ENCODE data around the gene SEL1L3. TPM values are rescaled to one million over a fixed set of nuclear protein-coding genes. Genes with fewer than 3 reads are reported as not detected.
"Not testable (repeated sequence)": the region's sequence is repeated elsewhere in the genome, so short reads cannot be mapped to it uniquely, and the experiment has no call there.

The SEL1L3 gene
- total RNA-seq, 1 donor from 2014 or later: 54.4 TPM

- TF ChIP-seq, protein P1, sequence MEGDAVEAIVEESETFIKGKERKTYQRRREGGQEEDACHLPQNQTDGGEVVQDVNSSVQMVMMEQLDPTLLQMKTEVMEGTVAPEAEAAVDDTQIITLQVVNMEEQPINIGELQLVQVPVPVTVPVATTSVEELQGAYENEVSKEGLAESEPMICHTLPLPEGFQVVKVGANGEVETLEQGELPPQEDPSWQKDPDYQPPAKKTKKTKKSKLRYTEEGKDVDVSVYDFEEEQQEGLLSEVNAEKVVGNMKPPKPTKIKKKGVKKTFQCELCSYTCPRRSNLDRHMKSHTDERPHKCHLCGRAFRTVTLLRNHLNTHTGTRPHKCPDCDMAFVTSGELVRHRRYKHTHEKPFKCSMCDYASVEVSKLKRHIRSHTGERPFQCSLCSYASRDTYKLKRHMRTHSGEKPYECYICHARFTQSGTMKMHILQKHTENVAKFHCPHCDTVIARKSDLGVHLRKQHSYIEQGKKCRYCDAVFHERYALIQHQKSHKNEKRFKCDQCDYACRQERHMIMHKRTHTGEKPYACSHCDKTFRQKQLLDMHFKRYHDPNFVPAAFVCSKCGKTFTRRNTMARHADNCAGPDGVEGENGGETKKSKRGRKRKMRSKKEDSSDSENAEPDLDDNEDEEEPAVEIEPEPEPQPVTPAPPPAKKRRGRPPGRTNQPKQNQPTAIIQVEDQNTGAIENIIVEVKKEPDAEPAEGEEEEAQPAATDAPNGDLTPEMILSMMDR (conservative IDR thresholded peaks at IDR 0.05; ENCODE audit: low read depth, low read length): no peak
- no peak for DNase-seq (ENCODE audit: low read depth)
- H3K4me3 ChIP-seq (ENCODE audit: low read depth, low read length): no peak overlapping the region
These were observed 10.3 kb upstream of the SEL1L3 start for GRCh38 chr4:25872851-25873631.

- no peak overlapping the region for H3K4me3 ChIP-seq (ENCODE audit: low read depth, low read length)
- TF ChIP-seq, protein P1 (conservative IDR thresholded peaks at IDR 0.05; ENCODE audit: low read depth, low read length): no peak
- no peak for DNase-seq (ENCODE audit: low read depth)
These were observed 7.3 kb upstream of the SEL1L3 start for GRCh38 chr4:25870081-25870480.

- TF ChIP-seq, protein P1 (conservative IDR thresholded peaks at IDR 0.05; ENCODE audit: low read depth, low read length): no peak
- no peak overlapping the region for H3K4me3 ChIP-seq (ENCODE audit: low read depth, low read length)
- DNase-seq (ENCODE audit: low read depth): no peak
These were observed 5.0 kb upstream of the SEL1L3 start for GRCh38 chr4:25867781-25868294.

DNA sequence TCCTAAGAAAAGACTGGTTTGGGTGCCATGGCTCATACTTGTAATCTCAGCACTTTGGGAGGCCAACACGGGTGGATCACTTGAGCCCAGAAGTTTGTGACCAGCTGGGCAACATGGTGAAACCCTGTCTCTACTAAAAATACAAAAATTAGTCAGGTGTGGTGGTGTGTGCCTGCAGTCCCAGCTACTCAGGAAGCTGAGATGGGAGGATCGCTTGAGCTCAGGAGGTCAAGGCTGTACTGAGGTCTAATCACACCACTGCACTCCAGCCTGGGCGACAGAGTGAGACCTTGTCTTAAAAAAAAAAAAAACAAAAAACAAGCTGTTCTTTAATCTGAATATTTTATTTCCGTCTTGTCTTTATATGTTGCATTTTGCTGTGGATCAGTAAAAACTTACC, 3.6 kb upstream of the SEL1L3 start:
- not testable (repeated sequence) for DNase-seq (ENCODE audit: low read depth); H3K4me3 ChIP-seq (ENCODE audit: low read depth, low read length)

- DNase-seq (ENCODE audit: low read depth): peak; percentile 83
- TF ChIP-seq, protein P1 (conservative IDR thresholded peaks at IDR 0.05; ENCODE audit: low read depth, low read length): no peak
- H3K4me3 ChIP-seq (ENCODE audit: low read depth, low read length): no peak overlapping the region
These were observed 2.8 kb upstream of the SEL1L3 start for GRCh38 chr4:25865586-25865985.

DNA sequence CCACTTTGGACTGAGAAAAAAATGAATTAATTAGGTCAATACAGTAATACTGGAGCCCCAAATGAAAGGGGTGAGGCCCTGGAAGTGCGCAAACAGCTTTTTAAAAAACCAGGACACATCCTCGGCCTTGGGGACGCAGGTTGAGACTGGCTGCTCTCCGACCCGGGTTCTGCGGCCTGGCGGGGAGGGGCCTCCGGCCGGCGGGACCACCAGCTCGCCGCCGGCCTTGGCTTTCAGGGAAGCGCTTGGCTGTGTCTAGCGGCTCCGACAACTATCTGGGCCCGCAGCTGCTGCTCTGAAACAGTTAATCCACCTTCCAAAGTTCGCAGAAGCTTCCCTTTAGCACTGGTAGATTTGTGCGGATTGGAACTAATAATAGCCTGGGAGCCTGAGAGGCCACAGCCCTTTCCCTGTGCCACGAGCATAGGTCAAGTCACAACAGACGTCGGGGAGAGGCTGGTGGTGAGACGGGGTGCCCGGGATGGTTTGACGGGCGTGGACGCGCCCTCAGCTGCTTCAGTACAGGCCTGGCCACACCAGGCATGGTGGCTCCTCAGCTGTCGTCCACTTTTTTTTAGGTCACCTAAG, 1.1 kb upstream of the SEL1L3 start:
- H3K4me3 ChIP-seq (ENCODE audit: low read depth, low read length): peak overlapping the region; percentile 77
- no peak for DNase-seq (ENCODE audit: low read depth)
- TF ChIP-seq, protein P1 (conservative IDR thresholded peaks at IDR 0.05; ENCODE audit: low read depth, low read length): no peak

GRCh38 chr4:25863347-25863784, 578 bp upstream of the SEL1L3 start:
- TF ChIP-seq, protein P1 (conservative IDR thresholded peaks at IDR 0.05; ENCODE audit: low read depth, low read length): peak; percentile 47
- H3K4me3 ChIP-seq (ENCODE audit: low read depth, low read length): peak overlapping the region; percentile 77
- no peak for DNase-seq (ENCODE audit: low read depth)

All from epithelial cell of proximal tubule (primary cell).